ENCODE measurements around the gene ZDHHC9.
A peak's percentile ranks its signal among the peaks of the same experiment; 100 is the strongest.

Gene ZDHHC9

DNA sequence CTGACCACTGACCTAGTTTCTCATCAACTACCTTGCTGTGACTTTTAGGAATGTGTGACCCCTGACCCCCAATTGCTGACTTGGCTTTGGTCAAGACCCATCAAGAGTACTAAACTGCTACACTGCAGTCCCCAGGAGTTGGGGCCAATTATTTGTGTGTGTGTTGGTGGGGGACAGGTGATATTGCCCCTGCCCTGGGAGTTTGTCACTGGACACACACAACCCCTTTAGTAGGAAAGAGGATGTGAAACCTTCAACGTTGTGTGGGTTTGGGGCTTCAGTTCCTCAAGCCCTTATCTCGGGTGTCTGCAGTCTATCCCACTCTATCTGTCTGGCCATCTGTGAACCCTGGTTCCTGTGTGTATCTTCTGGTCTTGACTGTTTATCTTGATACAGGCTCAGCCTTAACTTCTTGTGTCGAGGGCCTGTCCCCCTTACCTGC lies 57.5 kb downstream of the ZDHHC9 start:
- peak overlapping the region; percentile 31 for H3K4me3 ChIP-seq (replicated peaks; ENCODE audit: low read depth, low read length)
- H3K27me3 ChIP-seq (replicated peaks; ENCODE audit: control insufficient read depth, insufficient read depth, low read length) = no peaks in the 10 kb centered on the region
- H3K36me3 ChIP-seq (ENCODE audit: control insufficient read depth, insufficient read depth, low read length) = peaks cover 41% of the 10 kb centered on the region
- DNase-seq (ENCODE audit: extremely low read depth, insufficient read length) = peak; percentile 70
- TF ChIP-seq, protein P1, sequence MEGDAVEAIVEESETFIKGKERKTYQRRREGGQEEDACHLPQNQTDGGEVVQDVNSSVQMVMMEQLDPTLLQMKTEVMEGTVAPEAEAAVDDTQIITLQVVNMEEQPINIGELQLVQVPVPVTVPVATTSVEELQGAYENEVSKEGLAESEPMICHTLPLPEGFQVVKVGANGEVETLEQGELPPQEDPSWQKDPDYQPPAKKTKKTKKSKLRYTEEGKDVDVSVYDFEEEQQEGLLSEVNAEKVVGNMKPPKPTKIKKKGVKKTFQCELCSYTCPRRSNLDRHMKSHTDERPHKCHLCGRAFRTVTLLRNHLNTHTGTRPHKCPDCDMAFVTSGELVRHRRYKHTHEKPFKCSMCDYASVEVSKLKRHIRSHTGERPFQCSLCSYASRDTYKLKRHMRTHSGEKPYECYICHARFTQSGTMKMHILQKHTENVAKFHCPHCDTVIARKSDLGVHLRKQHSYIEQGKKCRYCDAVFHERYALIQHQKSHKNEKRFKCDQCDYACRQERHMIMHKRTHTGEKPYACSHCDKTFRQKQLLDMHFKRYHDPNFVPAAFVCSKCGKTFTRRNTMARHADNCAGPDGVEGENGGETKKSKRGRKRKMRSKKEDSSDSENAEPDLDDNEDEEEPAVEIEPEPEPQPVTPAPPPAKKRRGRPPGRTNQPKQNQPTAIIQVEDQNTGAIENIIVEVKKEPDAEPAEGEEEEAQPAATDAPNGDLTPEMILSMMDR (IDR thresholded peaks at IDR 0.05; ENCODE audit: insufficient read depth, low read length, poor library complexity, severe bottlenecking) = no peak

GRCh38 chrX:129785160-129785947 lies 58.3 kb downstream of the ZDHHC9 start:
- Histone ChIP-seq H3K27me3 (replicated peaks; ENCODE audit: control insufficient read depth, insufficient read depth, low read length) (no peaks in the 10 kb centered on the region), H3K36me3 (ENCODE audit: control insufficient read depth, insufficient read depth, low read length) (peaks cover 33% of the 10 kb centered on the region), H3K4me3 (replicated peaks; ENCODE audit: low read depth, low read length) (peak overlapping the region; percentile 48)
- TF ChIP-seq, protein P1 (IDR thresholded peaks at IDR 0.05; ENCODE audit: insufficient read depth, low read length, poor library complexity, severe bottlenecking) = no peak
- no peak for DNase-seq (ENCODE audit: extremely low read depth, insufficient read length)

DNA sequence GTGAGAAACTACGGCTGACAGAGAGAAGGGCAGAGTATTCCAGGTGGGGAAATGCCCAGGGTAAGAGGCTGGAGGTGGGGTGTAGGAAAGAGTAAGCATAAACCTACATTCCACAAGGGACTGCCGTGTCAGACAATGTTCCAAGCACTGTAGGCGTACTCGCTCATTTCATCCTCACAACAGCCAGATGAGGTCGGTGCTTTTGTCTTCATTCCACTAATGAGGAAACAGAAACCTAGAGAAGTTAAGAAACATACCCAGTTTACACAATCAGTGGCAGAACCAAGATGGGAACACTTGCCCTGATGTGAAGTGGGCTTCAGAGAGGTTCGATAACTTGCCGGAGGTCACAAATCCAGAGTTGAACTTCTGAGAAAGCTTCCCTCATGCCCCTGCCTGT lies 59.3 kb downstream of the ZDHHC9 start:
- TF ChIP-seq, protein P1 (IDR thresholded peaks at IDR 0.05; ENCODE audit: insufficient read depth, low read length, poor library complexity, severe bottlenecking) = no peak
- no peaks in the 10 kb centered on the region for H3K27me3 ChIP-seq (replicated peaks; ENCODE audit: control insufficient read depth, insufficient read depth, low read length)
- peak overlapping the region; percentile 71 for H3K4me3 ChIP-seq (replicated peaks; ENCODE audit: low read depth, low read length)
- DNase-seq (ENCODE audit: extremely low read depth, insufficient read length) = no peak
- peaks cover 26% of the 10 kb centered on the region for H3K36me3 ChIP-seq (ENCODE audit: control insufficient read depth, insufficient read depth, low read length)

- no peak for DNase-seq (ENCODE audit: extremely low read depth, insufficient read length)
- peak overlapping the region; percentile 71 for H3K4me3 ChIP-seq (replicated peaks; ENCODE audit: low read depth, low read length)
- TF ChIP-seq, protein P1 (IDR thresholded peaks at IDR 0.05; ENCODE audit: insufficient read depth, low read length, poor library complexity, severe bottlenecking) = no peak
- H3K27me3 ChIP-seq (replicated peaks; ENCODE audit: control insufficient read depth, insufficient read depth, low read length) = no peaks in the 10 kb centered on the region
- H3K36me3 ChIP-seq (ENCODE audit: control insufficient read depth, insufficient read depth, low read length) = peaks cover 21% of the 10 kb centered on the region
Measured at GRCh38 chrX:129783291-129783713, 60.4 kb downstream of the ZDHHC9 start.

DNA sequence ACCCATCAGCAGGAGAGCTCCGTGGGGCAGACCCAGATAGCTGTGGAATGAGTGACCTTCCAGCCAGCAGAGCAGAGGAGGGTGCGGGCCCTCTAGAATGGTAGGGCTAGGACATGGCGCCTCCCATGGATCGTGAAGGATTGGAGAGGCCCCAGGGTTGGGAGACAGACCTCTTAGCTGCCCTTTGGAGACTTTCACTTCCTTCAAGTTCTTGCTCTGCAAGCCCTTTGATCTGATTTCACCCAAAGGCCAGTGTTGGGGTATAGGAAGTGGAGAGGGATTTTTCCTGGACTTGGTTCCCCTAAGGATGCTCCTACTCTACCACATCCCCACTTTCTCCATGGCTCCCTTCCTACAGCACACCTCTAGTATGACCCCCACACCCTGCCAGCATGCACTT lies 61.0 kb downstream of the ZDHHC9 start:
- TF ChIP-seq, protein P1 (IDR thresholded peaks at IDR 0.05; ENCODE audit: insufficient read depth, low read length, poor library complexity, severe bottlenecking) = no peak
- Histone ChIP-seq H3K4me3 (replicated peaks; ENCODE audit: low read depth, low read length) (peak overlapping the region; percentile 71), H3K27me3 (replicated peaks; ENCODE audit: control insufficient read depth, insufficient read depth, low read length) (no peaks in the 10 kb centered on the region), H3K36me3 (ENCODE audit: control insufficient read depth, insufficient read depth, low read length) (peaks cover 18% of the 10 kb centered on the region)
- DNase-seq (ENCODE audit: extremely low read depth, insufficient read length) = no peak

All from GM06990 (cell line).